OCI-LY3 (cell line): ENCODE data around the gene EPHA1.

Experiments used
- EZH2phosphoT487 ChIP-seq: fragments of 200-600 bp; shearing (Covaris generic); IDR thresholded peaks from 2 replicates; pipeline ENCODE4 v1.6.1; 2018; ENCODE audit warnings: antibody characterized with exemption, mixed run types, low read depth
- TF ChIP-seq, protein P1 (sequence below): fragments of 200-600, 300-600 bp; sonication (generic); IDR thresholded peaks from 2 replicates; pipeline ENCODE4 v1.5.1; 2014; ENCODE audit warnings: antibody characterized with exemption, low read length, low read depth

DNA sequence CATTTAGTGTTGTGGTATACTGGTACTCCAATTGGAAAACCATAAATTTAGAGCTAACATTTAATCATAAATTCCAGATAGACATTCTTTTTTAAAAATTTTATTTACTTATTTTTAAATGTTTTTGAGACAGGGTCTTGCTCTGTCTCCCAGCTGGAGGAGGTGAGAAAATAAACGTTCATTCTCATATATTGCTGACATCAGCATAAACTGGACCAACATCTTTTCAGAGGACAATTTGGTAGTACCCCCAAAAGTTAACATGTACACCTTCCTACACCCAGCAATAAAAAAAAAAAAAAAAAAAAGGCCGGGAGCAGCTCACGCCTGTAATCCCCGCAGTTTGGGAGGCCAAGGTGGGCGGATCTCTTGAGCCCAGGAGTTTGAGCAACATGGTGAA is 39.8 kb upstream of the EPHA1 start:
- TF ChIP-seq, protein P1, sequence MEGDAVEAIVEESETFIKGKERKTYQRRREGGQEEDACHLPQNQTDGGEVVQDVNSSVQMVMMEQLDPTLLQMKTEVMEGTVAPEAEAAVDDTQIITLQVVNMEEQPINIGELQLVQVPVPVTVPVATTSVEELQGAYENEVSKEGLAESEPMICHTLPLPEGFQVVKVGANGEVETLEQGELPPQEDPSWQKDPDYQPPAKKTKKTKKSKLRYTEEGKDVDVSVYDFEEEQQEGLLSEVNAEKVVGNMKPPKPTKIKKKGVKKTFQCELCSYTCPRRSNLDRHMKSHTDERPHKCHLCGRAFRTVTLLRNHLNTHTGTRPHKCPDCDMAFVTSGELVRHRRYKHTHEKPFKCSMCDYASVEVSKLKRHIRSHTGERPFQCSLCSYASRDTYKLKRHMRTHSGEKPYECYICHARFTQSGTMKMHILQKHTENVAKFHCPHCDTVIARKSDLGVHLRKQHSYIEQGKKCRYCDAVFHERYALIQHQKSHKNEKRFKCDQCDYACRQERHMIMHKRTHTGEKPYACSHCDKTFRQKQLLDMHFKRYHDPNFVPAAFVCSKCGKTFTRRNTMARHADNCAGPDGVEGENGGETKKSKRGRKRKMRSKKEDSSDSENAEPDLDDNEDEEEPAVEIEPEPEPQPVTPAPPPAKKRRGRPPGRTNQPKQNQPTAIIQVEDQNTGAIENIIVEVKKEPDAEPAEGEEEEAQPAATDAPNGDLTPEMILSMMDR = no peak
- TF ChIP-seq EZH2phosphoT487 = no peak
